Measurements from ENCODE around the gene CCDC157.

The CCDC157 gene

DNA sequence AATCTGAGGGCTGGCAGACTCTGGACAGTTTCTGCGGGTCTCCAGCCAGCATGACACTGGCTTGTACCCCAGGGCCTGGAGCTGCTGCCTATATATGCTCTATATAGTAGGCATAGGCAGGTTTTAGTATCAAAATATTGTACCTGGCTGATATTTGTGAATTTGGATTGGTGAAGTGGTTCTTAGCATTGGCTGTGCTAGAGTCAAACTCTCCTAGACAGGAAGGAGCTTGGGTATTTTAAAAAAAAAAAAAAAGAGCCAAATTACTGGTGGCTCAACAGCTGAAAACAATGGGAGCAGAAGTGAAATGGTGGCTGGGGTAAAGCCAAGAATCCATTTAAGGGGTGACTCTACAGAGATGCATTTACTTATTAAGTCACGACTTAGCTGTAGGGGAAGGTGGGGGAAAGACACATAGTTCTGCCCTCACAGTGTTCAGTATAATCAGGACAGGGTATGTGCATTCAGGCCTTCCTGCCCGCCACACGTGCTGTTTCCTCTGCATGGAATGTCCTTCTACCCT is 57.8 kb downstream of the CCDC157 start (continued):
- TF ChIP-seq, protein P1, sequence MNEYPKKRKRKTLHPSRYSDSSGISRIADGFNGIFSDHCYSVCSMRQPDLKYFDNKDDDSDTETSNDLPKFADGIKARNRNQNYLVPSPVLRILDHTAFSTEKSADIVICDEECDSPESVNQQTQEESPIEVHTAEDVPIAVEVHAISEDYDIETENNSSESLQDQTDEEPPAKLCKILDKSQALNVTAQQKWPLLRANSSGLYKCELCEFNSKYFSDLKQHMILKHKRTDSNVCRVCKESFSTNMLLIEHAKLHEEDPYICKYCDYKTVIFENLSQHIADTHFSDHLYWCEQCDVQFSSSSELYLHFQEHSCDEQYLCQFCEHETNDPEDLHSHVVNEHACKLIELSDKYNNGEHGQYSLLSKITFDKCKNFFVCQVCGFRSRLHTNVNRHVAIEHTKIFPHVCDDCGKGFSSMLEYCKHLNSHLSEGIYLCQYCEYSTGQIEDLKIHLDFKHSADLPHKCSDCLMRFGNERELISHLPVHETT (tag by site-specific recombination; IDR thresholded peaks at IDR 0.05) = no peak
- TF ChIP-seq ZNF366 (tag by site-specific recombination; conservative IDR thresholded peaks at IDR 0.05) (no peak), SCRT1 (tag by site-specific recombination; IDR thresholded peaks at IDR 0.05; ENCODE audit: borderline replicate concordance) (no peak), ZNF747 (tag by site-specific recombination; IDR thresholded peaks at IDR 0.05) (no peak), ZNF501 (tag by site-specific recombination; IDR thresholded peaks at IDR 0.05) (no peak), ZNF211 (tag by site-specific recombination; IDR thresholded peaks at IDR 0.05; ENCODE audit: low read depth) (no peak), ZNF157 (tag by site-specific recombination; IDR thresholded peaks at IDR 0.05) (no peak)

DNA sequence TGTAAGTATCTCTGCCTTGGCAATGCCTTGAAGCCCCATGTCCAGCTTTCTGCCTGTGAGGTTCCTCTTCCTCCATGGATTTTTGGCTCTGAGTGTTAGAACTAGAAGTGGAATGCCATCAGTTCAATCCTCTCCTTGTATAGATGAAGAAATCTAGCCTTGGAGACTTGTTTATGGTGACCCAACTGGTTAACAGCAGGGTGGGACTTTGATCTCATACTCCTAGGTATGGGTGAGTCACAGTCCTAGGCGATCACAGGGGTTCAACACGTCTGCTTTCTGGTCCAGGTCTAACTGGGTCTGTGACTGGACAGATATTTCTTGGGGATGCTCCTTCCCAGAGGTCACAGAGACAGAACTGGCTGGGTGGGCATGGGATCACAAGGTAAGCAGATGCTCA is 59.6 kb downstream of the CCDC157 start:
- Histone ChIP-seq H3K4me1 (ENCODE audit: control insufficient read depth, insufficient read depth, low read length) (peaks cover 6% of the 10 kb centered on the region), H3K27ac (ENCODE audit: extremely low read depth, low read depth, low read length) (no peak overlapping the region), H3K36me3 (ENCODE audit: control insufficient read depth in 2 of 2, insufficient read depth in 1 of 2, low read length in 2 of 2) (peaks cover 6 to 86% of the 10 kb centered on the region in 2 experiments; a peak in 2 of 3 replicates), H3K9me3 (ENCODE audit: control insufficient read depth, insufficient read depth, low read depth, low read length) (no peaks in the 10 kb centered on the region), H3K4me3 (ENCODE audit: low read depth, low read length) (no peak overlapping the region)
- TF ChIP-seq, protein P2, sequence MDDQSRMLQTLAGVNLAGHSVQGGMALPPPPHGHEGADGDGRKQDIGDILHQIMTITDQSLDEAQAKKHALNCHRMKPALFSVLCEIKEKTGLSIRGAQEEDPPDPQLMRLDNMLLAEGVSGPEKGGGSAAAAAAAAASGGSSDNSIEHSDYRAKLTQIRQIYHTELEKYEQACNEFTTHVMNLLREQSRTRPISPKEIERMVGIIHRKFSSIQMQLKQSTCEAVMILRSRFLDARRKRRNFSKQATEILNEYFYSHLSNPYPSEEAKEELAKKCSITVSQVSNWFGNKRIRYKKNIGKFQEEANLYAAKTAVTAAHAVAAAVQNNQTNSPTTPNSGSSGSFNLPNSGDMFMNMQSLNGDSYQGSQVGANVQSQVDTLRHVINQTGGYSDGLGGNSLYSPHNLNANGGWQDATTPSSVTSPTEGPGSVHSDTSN (CRISPR knock-in tag; IDR thresholded peaks at IDR 0.05) = no peak
- no peak for TF ChIP-seq ZNF292 (tag by site-specific recombination; IDR thresholded peaks at IDR 0.05; ENCODE audit: borderline replicate concordance, low read depth)
- no peak for TF ChIP-seq ZNF571 (tag by site-specific recombination; IDR thresholded peaks at IDR 0.05)
- TF ChIP-seq, protein P3, sequence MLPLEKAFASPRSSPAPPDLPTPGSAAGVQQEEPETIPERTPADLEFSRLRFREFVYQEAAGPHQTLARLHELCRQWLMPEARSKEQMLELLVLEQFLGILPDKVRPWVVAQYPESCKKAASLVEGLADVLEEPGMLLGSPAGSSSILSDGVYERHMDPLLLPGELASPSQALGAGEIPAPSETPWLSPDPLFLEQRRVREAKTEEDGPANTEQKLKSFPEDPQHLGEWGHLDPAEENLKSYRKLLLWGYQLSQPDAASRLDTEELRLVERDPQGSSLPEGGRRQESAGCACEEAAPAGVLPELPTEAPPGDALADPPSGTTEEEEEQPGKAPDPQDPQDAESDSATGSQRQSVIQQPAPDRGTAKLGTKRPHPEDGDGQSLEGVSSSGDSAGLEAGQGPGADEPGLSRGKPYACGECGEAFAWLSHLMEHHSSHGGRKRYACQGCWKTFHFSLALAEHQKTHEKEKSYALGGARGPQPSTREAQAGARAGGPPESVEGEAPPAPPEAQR (tag by site-specific recombination; IDR thresholded peaks at IDR 0.05) = no peak
- no peak for TF ChIP-seq ZNF585B (tag by site-specific recombination; IDR thresholded peaks at IDR 0.05)
- no peak for TF ChIP-seq ZNF211 (tag by site-specific recombination; IDR thresholded peaks at IDR 0.05; ENCODE audit: low read depth)
- no peak for TF ChIP-seq ZNF660 (tag by site-specific recombination; IDR thresholded peaks at IDR 0.05)
- no peak for TF ChIP-seq ZNF830 (tag by site-specific recombination; IDR thresholded peaks at IDR 0.05; ENCODE audit: low read depth)
- TF ChIP-seq ZNF324 (tag by site-specific recombination; IDR thresholded peaks at IDR 0.05) = no peak
- TF ChIP-seq PRDM1 (tag by site-specific recombination; IDR thresholded peaks at IDR 0.05) = no peak
- ChIA-PET POLR2A (interaction anchor here (1.0 kb wide), 1 partner anchor 9 kb away, joined by 3 read pairs; the partner anchor contains the start of gene MTFP1), CTCF (interaction anchor here (0.6 kb wide), 1 partner anchor 26 kb away, joined by 3 read pairs; no protein-coding TSS in a partner anchor)

DNA sequence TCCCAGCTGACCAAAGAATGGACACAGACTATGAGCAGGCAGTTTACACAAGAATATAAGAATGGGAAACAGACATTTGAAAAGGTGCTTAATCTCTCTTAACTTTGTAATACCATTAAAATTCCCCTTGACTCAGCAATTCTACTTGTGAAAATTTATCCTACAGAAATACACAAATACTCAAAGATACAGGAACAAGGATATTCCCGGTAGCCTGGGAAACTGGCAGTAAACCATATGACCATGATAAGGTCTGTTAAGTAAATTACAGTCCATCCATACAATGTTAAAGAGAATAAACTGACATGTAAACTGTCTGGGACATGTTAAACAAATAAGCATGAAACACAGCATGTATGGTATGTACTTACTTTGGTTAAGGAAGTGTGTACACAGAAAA is 60.0 kb downstream of the CCDC157 start:
- ChIA-PET CTCF (interaction anchor here (0.6 kb wide), 1 partner anchor 26 kb away, joined by 3 read pairs; no protein-coding TSS in a partner anchor), POLR2A (interaction anchor here (1.0 kb wide), 1 partner anchor 8 kb away, joined by 3 read pairs; the partner anchor contains the start of gene MTFP1)
- Histone ChIP-seq H3K27ac (ENCODE audit: extremely low read depth, low read depth, low read length) (no peak overlapping the region), H3K4me3 (ENCODE audit: low read depth, low read length) (no peak overlapping the region), H3K4me1 (ENCODE audit: control insufficient read depth, insufficient read depth, low read length) (peaks cover 9% of the 10 kb centered on the region), H3K9me3 (ENCODE audit: control insufficient read depth, insufficient read depth, low read depth, low read length) (no peaks in the 10 kb centered on the region), H3K36me3 (ENCODE audit: control insufficient read depth in 2 of 2, insufficient read depth in 1 of 2, low read length in 2 of 2) (peaks cover 5 to 83% of the 10 kb centered on the region in 2 experiments; a peak in 2 of 3 replicates)
- TF ChIP-seq ZNF664 (tag by site-specific recombination; IDR thresholded peaks at IDR 0.05) = no peak
